Limb (tissue), 2 donors: ENCODE results near the gene SKA2.
"Not testable (repeated sequence)": the region's sequence is repeated elsewhere in the genome, so short reads cannot be mapped to it uniquely, and the experiment has no call there.

Experiments used
- DNase-seq, 2 donors: peaks; one replicate each; pipeline ENCODE4 v3.0.0-alpha.2; 2016; ENCODE audit errors: extremely low spot score in 2 of 2

SKA2 gene

GRCh38 chr17:59101178-59101577, 53.8 kb downstream of the SKA2 start:
- DNase-seq: no peak

GRCh38 chr17:59097876-59098275, 57.1 kb downstream of the SKA2 start:
- no peak for DNase-seq

- DNase-seq: no peak
Measured at GRCh38 chr17:59094861-59095530, 60.0 kb downstream of the SKA2 start.

GRCh38 chr17:59093702-59094231, 61.2 kb downstream of the SKA2 start:
- peak in 1 of 2 donors; percentile 30 for DNase-seq

GRCh38 chr17:59093145-59093701, 61.8 kb downstream of the SKA2 start:
- no peak for DNase-seq

GRCh38 chr17:59090593-59090992, 64.4 kb downstream of the SKA2 start:
- DNase-seq: not testable (repeated sequence)

- DNase-seq: no peak
Measured at GRCh38 chr17:59084154-59084553, 70.8 kb downstream of the SKA2 start.

- DNase-seq: no peak
Measured at GRCh38 chr17:59074494-59074893, 80.5 kb downstream of the SKA2 start.

- no peak for DNase-seq
Measured at GRCh38 chr17:59073972-59074371, 81.0 kb downstream of the SKA2 start.

- no peak for DNase-seq
Measured at GRCh38 chr17:59069856-59070255, 85.1 kb downstream of the SKA2 start.

- no peak for DNase-seq
Measured at GRCh38 chr17:59067756-59068155, 87.2 kb downstream of the SKA2 start.

GRCh38 chr17:59067340-59067739, 87.6 kb downstream of the SKA2 start:
- no peak for DNase-seq

- no peak for DNase-seq
Measured at GRCh38 chr17:59062509-59062908, 92.5 kb downstream of the SKA2 start.
